Hematopoietic multipotent progenitor cell (in vitro differentiated cells): Measurements from ENCODE around the gene CPT1A. TPM values are rescaled to one million over a fixed set of nuclear protein-coding genes. Genes with fewer than 3 reads are reported as not detected.

ENCODE experiments used
- DNase-seq, 3 donors: peaks; one replicate each; pipeline ENCODE4 v3.0.0-alpha.2; 2011 to 2015; ENCODE audit warnings: low read depth in 2 of 3, low spot score in 2 of 3
- total RNA-seq: library from RNA; depleted of rRNA; stranded (reverse); fragments of >200 nt; gene quantifications from one replicate; pipeline ENCODE4 v1.2.3, GENCODE V29; 2012

Gene CPT1A
- total RNA-seq, 1 donor: 151 TPM

GRCh38 chr11:68715456-68716122 lies 126.1 kb downstream of the CPT1A start:
- DNase-seq: no peak

GRCh38 chr11:68714060-68714856 lies 127.5 kb downstream of the CPT1A start:
- no peak for DNase-seq

- no peak for DNase-seq
These were observed 130.6 kb downstream of the CPT1A start for GRCh38 chr11:68711114-68711513.

GRCh38 chr11:68710409-68710808 lies 131.3 kb downstream of the CPT1A start:
- no peak for DNase-seq

GRCh38 chr11:68709062-68709461 lies 132.7 kb downstream of the CPT1A start:
- no peak for DNase-seq

- DNase-seq: no peak
These were observed 134.2 kb downstream of the CPT1A start for GRCh38 chr11:68707527-68707926.

- no peak for DNase-seq
These were observed 136.8 kb downstream of the CPT1A start for GRCh38 chr11:68704887-68705286.

Other genes with a start within 250 kb of the CPT1A start
- not detected for gene GAL, start 157.4 kb downstream of the CPT1A start, total RNA-seq
- 19.1 TPM for gene TESMIN, start 90.4 kb downstream of the CPT1A start, total RNA-seq
- gene MRPL21, start 61.9 kb upstream of the CPT1A start, total RNA-seq: 33.9 TPM
- gene IGHMBP2, start 62.0 kb upstream of the CPT1A start, total RNA-seq: 12.4 TPM
- gene MRGPRD, start 139.1 kb upstream of the CPT1A start, total RNA-seq: not detected
- gene MRGPRF, start 171.3 kb upstream of the CPT1A start, total RNA-seq: not detected
- 32.6 TPM for gene TPCN2, start 207.0 kb upstream of the CPT1A start, total RNA-seq